Amygdala (tissue), 56 donors: ENCODE measurements around the gene HMCES.
"Not testable (repeated sequence)": the region's sequence is repeated elsewhere in the genome, so short reads cannot be mapped to it uniquely, and the experiment has no call there.

ENCODE experiments used
- DNase-seq, 56 donors: peaks; one replicate each; lab custom pipeline; 2025; lab: John Stamatoyannopoulos, UW

The HMCES gene

GRCh38 chr3:129343643-129344360, 65.1 kb downstream of the HMCES start:
- DNase-seq = peak in 3 of 56 donors; percentile 4 to 23 (median 20)

DNA sequence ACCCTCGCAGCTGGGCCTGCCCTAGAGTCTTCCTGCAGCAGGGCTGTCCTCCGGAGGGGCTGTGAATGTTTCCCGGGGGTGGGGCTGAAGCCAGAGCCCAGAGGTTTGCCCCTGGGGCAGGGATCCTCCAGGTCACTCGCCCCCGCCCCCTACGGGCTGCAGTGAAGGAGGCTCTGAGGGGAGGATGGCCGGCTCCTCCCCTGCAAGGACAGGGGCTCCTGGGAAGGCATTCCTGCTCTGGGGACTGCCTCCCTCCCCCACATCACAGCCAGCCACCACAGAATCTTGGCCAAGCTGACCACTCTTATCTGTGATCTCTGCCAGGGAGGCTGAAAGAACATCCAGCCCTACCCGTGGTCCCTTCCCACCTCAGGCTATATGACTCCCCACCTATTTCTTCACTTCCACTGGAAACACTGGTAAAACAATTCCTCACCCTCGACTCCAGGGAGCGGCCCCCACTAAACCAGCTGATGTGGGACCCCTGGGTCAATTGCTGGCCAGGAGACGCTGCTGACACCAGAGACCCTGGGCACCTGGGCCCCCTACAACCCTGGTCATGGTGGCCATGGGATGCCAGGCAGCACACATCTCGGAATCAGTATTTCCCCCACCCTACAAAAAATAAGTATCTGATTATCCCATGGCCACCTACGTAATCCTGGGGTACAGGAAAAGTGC, 66.0 kb downstream of the HMCES start:
- DNase-seq = no peak

DNA sequence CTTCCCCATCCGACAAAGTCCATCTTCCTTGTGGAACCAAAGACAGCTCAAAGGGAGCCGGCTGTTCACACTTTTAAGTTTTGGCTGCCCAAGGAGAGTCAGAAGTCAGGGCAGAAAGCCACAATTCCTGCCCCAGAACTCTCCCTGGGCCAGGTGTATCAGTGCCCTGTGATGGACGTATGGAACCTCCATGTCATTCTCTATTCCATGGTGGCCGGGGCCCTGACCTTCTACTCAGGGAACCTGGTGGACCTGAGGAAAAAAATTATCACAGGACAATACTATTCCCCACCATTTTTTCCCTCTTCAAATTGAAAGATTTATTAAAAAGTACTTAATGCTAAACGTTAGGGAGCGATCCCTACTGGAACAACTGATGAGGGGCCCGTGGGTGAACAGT, 66.6 kb downstream of the HMCES start:
- no peak for DNase-seq

- no peak for DNase-seq
Observed at GRCh38 chr3:129345971-129346370, 67.3 kb downstream of the HMCES start.

DNA sequence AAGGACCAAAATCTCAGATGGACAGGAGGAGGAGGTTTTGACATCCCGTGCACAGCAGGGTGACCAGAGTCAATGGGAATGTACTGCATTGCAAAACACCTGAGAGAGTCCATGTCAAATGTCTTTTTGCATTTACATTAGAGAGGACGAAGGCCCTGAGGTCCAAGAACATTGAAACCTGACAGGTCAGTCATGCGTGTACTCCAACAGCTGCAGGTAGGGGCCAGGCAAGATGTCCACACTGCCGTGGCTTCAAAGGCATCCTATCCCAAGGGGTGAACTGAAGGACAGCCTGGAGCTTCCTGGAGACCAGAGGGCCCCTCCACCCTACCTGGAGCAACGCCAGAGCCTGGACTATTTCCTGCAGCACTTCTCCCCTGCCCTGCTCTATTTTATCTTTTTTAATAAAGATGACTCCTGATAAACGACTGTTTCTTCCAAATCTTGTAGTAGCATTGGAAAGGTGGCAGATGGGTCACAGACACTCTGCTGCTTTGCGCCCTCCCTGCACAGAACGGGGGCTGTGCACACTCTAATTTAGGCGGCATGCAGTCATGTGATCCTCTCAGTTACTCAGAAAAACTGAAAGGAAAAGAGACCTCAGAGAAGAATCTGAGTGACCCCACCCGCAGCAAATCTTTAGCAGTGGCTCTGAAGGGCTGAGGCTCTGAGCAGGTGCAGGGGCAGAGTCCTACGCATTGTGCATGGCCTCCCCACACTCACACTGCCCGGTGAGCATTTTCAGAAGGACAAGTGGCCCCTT, 68.2 kb downstream of the HMCES start:
- DNase-seq = no peak

GRCh38 chr3:129347458-129347845, 68.8 kb downstream of the HMCES start:
- no peak for DNase-seq

- DNase-seq = no peak
Observed at GRCh38 chr3:129348734-129349133, 70.1 kb downstream of the HMCES start.

DNA sequence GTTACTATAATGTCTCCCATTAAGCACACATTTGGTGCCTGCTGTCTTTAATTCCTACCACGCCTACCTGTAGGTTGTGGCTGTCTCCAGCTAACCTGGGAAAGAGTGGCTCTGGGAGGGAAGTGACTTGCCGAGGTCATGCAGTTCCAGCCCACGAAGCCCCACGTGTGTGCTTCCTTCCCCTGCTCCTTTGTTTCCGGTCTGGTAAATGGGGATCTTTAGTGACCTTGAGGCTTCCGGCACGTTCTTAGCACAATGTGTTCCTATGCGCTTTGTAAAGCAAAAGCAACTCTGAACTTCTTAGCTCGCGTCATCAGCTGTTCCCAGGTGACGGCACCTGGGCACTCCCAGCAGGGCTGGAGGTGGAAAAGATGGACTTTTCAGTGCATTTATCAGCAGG, 70.5 kb downstream of the HMCES start:
- DNase-seq = not testable (repeated sequence)

DNA sequence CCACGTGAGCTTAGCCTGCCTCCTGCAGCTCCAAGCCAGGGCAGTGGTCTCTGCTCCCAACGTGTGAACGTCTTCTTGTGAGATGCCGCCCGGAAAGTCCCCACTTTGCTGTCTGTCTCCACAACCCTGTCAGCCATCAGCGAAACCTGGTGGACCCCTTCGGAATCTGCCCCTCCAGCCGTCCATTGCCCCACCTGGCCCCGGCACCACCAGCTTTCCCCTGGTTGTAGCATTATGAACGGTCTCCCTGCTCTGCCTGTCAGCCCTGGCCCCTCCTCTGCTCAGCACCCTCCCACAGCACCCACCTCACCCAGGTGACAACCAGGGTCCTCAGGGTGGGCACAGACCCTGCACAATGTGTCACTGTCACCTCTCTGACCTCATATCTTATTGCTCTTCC, 71.1 kb downstream of the HMCES start:
- DNase-seq = no peak

DNA sequence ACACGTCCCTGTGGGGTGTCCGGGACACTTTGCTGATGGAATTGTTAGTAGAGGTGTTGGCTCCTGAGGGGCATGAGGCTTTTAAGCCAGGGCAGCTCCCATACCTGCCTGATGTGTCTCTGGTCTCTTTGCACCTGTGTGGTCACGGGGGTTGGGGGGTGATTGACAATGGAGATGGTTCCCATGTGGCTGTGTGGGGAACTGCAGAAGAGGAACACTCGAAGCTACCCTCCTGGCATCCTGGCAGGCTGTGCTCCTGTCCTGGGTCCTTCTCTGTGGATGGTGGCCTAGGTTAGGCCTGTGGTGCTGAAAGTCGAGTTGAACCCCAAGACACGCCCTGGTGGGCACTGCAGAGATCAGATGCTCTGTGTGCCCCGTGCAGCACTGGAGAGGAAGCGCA, 73.4 kb downstream of the HMCES start:
- no peak for DNase-seq

DNA sequence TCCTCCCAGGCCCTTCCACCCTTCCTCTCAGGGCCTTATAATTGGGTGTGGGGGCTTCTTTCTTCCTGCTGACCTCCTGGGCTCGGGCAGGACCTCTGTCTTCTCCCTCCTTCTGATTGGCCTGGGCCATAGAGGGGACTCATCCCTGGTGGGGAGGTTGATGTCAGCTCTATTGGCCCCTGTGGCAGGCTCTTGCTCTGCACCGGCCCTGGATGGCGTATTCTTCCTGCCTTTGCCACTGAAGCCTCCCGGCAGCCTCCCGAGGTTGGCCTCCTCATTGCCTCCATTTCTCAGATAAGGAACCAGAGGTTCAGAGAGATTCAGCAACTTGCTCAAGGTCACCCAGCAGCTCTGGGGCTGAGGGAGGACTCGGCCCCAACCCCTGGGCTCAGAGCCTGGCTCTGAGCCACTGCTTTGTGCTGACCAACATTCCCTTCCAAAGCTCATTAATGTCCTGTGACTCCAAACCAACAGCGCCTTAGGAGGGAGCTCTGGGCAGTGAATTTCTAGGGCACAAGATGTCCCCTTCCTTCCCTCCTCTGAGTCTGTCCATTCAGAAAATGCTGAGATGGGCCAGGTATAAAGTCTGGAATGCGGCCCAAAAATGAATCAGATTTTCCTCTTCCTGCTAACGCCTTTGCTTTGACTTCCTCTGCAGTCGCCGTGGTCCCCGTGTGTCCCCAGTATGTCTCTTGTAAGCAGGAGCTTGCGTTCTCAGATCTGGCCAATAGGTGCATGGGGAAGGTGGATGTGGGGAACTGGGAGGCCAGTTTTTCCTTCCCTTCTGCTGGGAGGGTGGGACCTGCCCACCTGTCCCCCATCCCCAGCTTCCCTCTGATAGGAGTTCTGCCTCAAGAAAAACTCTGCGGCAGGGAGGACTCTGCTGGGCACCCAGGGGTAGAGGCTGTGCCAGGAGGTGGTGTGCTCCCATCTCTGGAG, 74.2 kb downstream of the HMCES start:
- DNase-seq = peak in 1 of 56 donors; percentile 15

DNA sequence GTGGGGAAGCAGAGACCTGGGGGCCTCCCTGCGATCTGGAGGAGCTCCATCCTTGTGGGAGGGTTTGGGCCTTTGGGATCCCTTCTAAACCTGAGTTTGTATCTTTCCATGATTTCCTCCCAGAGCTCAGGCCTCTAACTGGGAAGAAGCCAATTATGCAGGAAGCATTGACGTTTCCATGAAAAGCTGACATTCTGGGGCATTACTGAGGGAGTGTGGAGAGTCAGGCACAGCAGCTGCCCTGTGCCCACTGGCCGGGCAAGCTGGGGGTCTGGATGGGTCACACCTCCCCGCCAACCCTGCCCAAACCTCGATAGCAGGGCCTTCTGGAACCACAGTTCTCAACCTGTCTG, 74.9 kb downstream of the HMCES start:
- no peak for DNase-seq
